Gastrocnemius medialis (tissue), 4 donors: ENCODE results near the gene LRRC8E. TPM values are rescaled to one million over a fixed set of nuclear protein-coding genes. Genes with fewer than 3 reads are reported as not detected.

ENCODE experiments used
- ATAC-seq, 2 donors: fragments of 150-250 bp; one replicate each; pipeline ENCODE4 v1.9.1; 2016
- DNase-seq, 2 donors: peaks; one replicate each; pipeline ENCODE4 v3.0.0-alpha.2; 2019
- H3K27ac ChIP-seq, 4 donors: fragments of 200-600 bp; sonication (generic); 1 replicate in 1 of 4; 2 replicates in 3 of 4; pipeline ENCODE4 v1.5.1; 2016 to 2018; ENCODE audit warnings: mild to moderate bottlenecking in 2 of 4, moderate library complexity in 1 of 4
- H3K27me3 ChIP-seq, 3 donors: fragments of 200-600 bp; sonication (generic) in 2 of 3; 1 replicate in 1 of 3; 2 replicates in 2 of 3; pipeline versions ENCODE4 v1.5.1 to v1.6.0; 2016 to 2019; ENCODE audit warnings: mild to moderate bottlenecking in 1 of 3, moderate library complexity in 1 of 3
- H3K36me3 ChIP-seq, 2 donors: fragments of 200-600 bp; sonication (generic) in 1 of 2; one replicate each; pipeline ENCODE4 v1.5.1; 2017 to 2018
- H3K4me1 ChIP-seq, 2 donors: fragments of 200-600 bp; sonication (generic) in 1 of 2; one replicate each; pipeline ENCODE4 v1.5.1; 2016 to 2017; ENCODE audit warnings: mild to moderate bottlenecking in 2 of 2
- H3K4me3 ChIP-seq, 4 donors: fragments of 200-600 bp; sonication (generic) in 3 of 4; 1 replicate in 1 of 4; 2 replicates in 3 of 4; pipeline ENCODE4 v1.5.1; 2016 to 2019; ENCODE audit warnings: mild to moderate bottlenecking in 2 of 4
- H3K9me3 ChIP-seq, 3 donors: fragments of 200-600 bp; sonication (generic) in 2 of 3; 1 replicate in 1 of 3; 2 replicates in 2 of 3; pipeline ENCODE4 v1.5.1; 2016 to 2019
- CTCF ChIP-seq, 5 experiments: fragments of 450-650 bp in 3 of 5; fragments of 200-600 bp in 2 of 5; sonication (generic) in 2 of 5; IDR thresholded peaks in 4 of 5; conservative IDR thresholded peaks in 1 of 5; 1 replicate in 4 of 5; 2 replicates in 1 of 5; pipeline ENCODE4 v1.5.1; 2016 to 2019; ENCODE audit warnings: antibody characterized with exemption in 5 of 5, mild to moderate bottlenecking in 3 of 5, moderate library complexity in 3 of 5
- POLR2A ChIP-seq, 2 donors: fragments of 450-650 bp; IDR thresholded peaks; one replicate each; pipeline ENCODE4 v1.6.1; 2017; ENCODE audit warnings: antibody characterized with exemption in 2 of 2, mild to moderate bottlenecking in 2 of 2, moderate library complexity in 2 of 2
- in situ Hi-C, 4 donors: fragments of 200-750 bp; cut with MboI; loops; one replicate each; pipeline versions ENCODE4 v1.15.0 to v1.8.0; 2017; ENCODE audit warnings: low sequenced_read_pairs in 4 of 4
- intact Hi-C: fragments of 100-400 bp; cut with DNase I; formaldehyde crosslinking; loops from one replicate; pipeline ENCODE4 v1.15.1; 2023; ENCODE audit warnings: low total_unique reads
- total RNA-seq, 4 donors: library from RNA; depleted of rRNA; stranded (reverse); fragments of >200 nt; gene quantifications; one replicate each; pipeline versions ENCODE4 v1.1.0 to v1.2.3, GENCODE V29; 2016

LRRC8E gene
- total RNA-seq, 4 donors from 2014 or later = 2.1 TPM; not detected in 3

GRCh38 chr19:7925171-7925851 lies 37.0 kb downstream of the LRRC8E start:
- Histone ChIP-seq H3K9me3 (no peaks in the 10 kb centered on the region), H3K27ac (no peak overlapping the region), H3K4me3 (peak overlapping the region in 3 of 4 donors; percentile 39 to 53 (median 43)), H3K4me1 (peaks cover 14 to 34% of the 10 kb centered on the region in 2 donors), H3K36me3 (peaks cover 0 to 11% of the 10 kb centered on the region in 2 donors), H3K27me3 (peaks cover 0 to 6% (median 0%) of the 10 kb centered on the region in 3 donors)
- TF ChIP-seq POLR2A (IDR thresholded peaks at IDR 0.05) = no peak
- peak; percentile 61 to 84 (median 66) for TF ChIP-seq CTCF (IDR thresholded peaks at IDR 0.05 in 4 of 5, conservative IDR thresholded peaks at IDR 0.05 in 1 of 5)
- ATAC-seq = no peak
- in situ Hi-C loops = no loop called here
- intact Hi-C loops = no loop called here
- DNase-seq = no peak

GRCh38 chr19:7926021-7926726 lies 37.9 kb downstream of the LRRC8E start, which contains the start of gene CTXN1:
Gene CTXN1, minus strand, starts transcription at chr19:7926135. Its CDS starts 597 bp downstream, at chr19:7925538.
- no peak for DNase-seq
- in situ Hi-C loops = no loop called here
- intact Hi-C loops = loop anchor here (2.0 kb wide), 1 partner anchor 73 kb away; no protein-coding TSS in a partner anchor
- ATAC-seq = peak; percentile 37 to 61
- Histone ChIP-seq H3K36me3 (peaks cover 0 to 20% of the 10 kb centered on the region in 2 donors), H3K4me3 (peak within 1 kb of the TSS; percentile 39 to 53 (median 46)), H3K27ac (peak within 1 kb of the TSS in 1 of 4 donors; percentile 29), H3K4me1 (peaks cover 12 to 31% of the 10 kb centered on the region in 2 donors), H3K9me3 (no peaks in the 10 kb centered on the region), H3K27me3 (peaks cover 0 to 6% (median 0%) of the 10 kb centered on the region in 3 donors)
- TF ChIP-seq CTCF (IDR thresholded peaks at IDR 0.05 in 4 of 5, conservative IDR thresholded peaks at IDR 0.05 in 1 of 5) (no peak), POLR2A (IDR thresholded peaks at IDR 0.05) (no peak)

- ATAC-seq = no peak
- Histone ChIP-seq H3K4me3 (no peak overlapping the region), H3K27me3 (peaks cover 0 to 6% (median 0%) of the 10 kb centered on the region in 3 donors), H3K36me3 (peaks cover 0 to 28% of the 10 kb centered on the region in 2 donors), H3K27ac (no peak overlapping the region), H3K4me1 (peaks cover 5 to 23% of the 10 kb centered on the region in 2 donors), H3K9me3 (no peaks in the 10 kb centered on the region)
- DNase-seq = no peak
- intact Hi-C loops (loop anchor here (2.0 kb wide), 1 partner anchor 74 kb away; no protein-coding TSS in a partner anchor), in situ Hi-C loops (no loop called here)
- TF ChIP-seq POLR2A (IDR thresholded peaks at IDR 0.05) (no peak), CTCF (IDR thresholded peaks at IDR 0.05 in 4 of 5, conservative IDR thresholded peaks at IDR 0.05 in 1 of 5) (no peak)
Measured at GRCh38 chr19:7926727-7927604, 38.7 kb downstream of the LRRC8E start.

- intact Hi-C loops = loop anchor here (2.0 kb wide), 1 partner anchor 75 kb away; no protein-coding TSS in a partner anchor
- Histone ChIP-seq H3K4me3 (no peak overlapping the region), H3K27me3 (peaks cover 0 to 6% (median 0%) of the 10 kb centered on the region in 3 donors), H3K4me1 (peaks cover 5 to 20% of the 10 kb centered on the region in 2 donors), H3K36me3 (peaks cover 0 to 29% of the 10 kb centered on the region in 2 donors), H3K9me3 (no peaks in the 10 kb centered on the region), H3K27ac (peak overlapping the region; percentile 63 to 78 (median 71))
- in situ Hi-C loops = no loop called here
- TF ChIP-seq POLR2A (IDR thresholded peaks at IDR 0.05) (no peak), CTCF (IDR thresholded peaks at IDR 0.05 in 4 of 5, conservative IDR thresholded peaks at IDR 0.05 in 1 of 5) (no peak)
- ATAC-seq (no peak), DNase-seq (no peak)
Measured at GRCh38 chr19:7927605-7928333, 39.5 kb downstream of the LRRC8E start.
